ENCODE measurements around the gene OPRL1. TPM values are rescaled to one million over a fixed set of nuclear protein-coding genes. Genes with fewer than 3 reads are reported as not detected.
"Not testable (repeated sequence)": the region's sequence is repeated elsewhere in the genome, so short reads cannot be mapped to it uniquely, and the experiment has no call there.

OPRL1 gene
- total RNA-seq, 1 experiment from 2014 or later = 0.59 TPM

DNA sequence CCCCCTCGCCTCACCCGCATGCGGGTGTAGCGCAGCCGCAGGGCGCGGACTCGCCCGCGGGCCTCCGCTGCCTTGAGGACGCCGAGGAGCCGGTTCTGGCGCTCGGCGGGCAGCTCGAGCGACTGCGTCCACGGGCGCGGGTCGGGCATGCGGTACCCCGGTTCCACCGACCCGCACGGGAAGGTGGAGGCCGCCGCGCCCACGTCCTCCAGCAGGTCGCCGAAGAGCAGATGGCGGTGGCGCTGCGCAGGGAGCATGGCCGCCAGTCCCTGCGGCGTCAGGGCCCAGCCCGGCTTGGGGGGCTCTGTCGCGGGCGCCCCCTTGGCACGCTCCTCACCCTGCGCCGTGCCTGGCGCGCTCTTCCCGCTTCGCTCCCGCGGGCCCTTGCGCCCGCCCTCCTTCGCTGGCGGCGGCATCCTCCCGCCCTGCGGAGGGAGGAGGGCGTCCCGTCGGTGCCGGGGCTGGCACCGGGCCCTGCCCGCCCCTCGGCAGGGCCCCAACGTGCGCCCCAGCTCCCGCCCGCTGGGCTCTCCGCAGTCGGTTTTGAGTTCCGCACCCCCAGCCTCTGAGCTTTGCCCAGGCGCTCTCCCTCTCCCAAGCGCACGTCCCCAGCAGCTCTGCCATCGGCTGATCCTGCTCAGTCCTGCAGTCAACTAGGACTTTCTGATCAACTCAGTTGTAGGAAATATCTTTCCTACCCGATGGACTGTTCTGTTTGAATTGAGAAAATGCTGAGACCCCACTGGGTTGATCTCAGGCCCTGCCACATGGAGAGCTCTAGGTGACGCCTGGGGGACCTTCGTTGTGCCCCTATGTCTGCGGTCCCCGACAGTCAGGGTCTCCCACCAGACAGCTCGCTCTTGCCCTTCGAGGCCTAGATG lies 4.2 kb downstream of the OPRL1 start, which contains the start of gene LKAAEAR1:
TSS of gene LKAAEAR1 (minus strand) at position 595 of the 881 bp plus-strand sequence. CDS start at position 416, 179 bp downstream.
- no peak within 1 kb of the TSS for H3K27ac Mint-ChIP-seq (ENCODE audit: unreplicated experiment)
- peaks cover 4% of the 10 kb centered on the region for H3K27me3 ChIP-seq (replicated peaks; ENCODE audit: control insufficient read depth, insufficient read depth, low read length)

DNA sequence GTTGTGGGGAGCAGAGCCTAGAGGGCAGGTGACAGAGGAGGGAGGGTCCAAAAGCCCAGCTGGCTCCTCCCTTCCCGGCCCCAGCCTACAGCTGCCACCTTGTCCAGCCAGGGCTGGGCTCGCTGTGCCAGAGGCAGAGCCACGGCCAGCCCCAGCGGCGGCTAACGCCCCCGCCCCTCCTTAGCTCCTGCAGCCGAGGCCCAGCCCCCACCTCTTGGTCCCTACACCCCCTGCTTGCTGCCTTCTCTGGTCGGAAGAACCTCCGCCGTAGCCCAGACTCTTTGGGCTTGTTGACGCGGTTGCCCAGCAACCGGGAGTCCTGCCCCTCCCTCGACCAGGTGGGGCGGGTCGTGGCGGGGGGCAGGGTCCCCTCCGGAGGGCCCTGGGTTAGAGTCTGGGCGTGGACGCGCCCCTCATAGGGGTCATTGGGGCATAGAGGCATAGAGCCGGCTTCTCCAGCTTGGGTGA lies 4.8 kb downstream of the OPRL1 start:
- H3K9me3 ChIP-seq = no peaks in the 10 kb centered on the region
- H3K36me3 ChIP-seq (ENCODE audit: control insufficient read depth, insufficient read depth, low read length) = no peaks in the 10 kb centered on the region
- Mint-ChIP-seq H3K27me3 (ENCODE audit: insufficient read depth, unreplicated experiment) (peaks cover 29% of the 10 kb centered on the region), H3K9me3 (ENCODE audit: unreplicated experiment) (no peaks in the 10 kb centered on the region), H3K36me3 (ENCODE audit: insufficient read depth, unreplicated experiment) (peaks cover 12% of the 10 kb centered on the region), H3K4me3 (ENCODE audit: unreplicated experiment) (peak overlapping the region; percentile 85), H3K4me1 (ENCODE audit: low read depth, unreplicated experiment) (peaks cover 16% of the 10 kb centered on the region), H3K27ac (ENCODE audit: unreplicated experiment) (no peak overlapping the region)
- CTCF ChIA-PET = interaction anchor here (0.5 to 3.8 kb wide), 5 partner anchors 14 to 570 kb away, joined by 3 to 49 read pairs (median 8); partner anchors contain the start of gene TCEA2
- POLR2A ChIA-PET = interaction anchor here (0.8 kb wide), 1 partner anchor 22 kb away, joined by 3 read pairs; the partner anchor contains the start of gene TCEA2
- intact Hi-C loops (cut with micrococcal nuclease; ENCODE audit: unreplicated experiment) = no loop called here
- H3K27me3 ChIP-seq (replicated peaks; ENCODE audit: control insufficient read depth, insufficient read depth, low read length) = peaks cover 4% of the 10 kb centered on the region
- peaks cover 25% of the 10 kb centered on the region for H3K4me1 ChIP-seq
- TF ChIP-seq, protein P1, sequence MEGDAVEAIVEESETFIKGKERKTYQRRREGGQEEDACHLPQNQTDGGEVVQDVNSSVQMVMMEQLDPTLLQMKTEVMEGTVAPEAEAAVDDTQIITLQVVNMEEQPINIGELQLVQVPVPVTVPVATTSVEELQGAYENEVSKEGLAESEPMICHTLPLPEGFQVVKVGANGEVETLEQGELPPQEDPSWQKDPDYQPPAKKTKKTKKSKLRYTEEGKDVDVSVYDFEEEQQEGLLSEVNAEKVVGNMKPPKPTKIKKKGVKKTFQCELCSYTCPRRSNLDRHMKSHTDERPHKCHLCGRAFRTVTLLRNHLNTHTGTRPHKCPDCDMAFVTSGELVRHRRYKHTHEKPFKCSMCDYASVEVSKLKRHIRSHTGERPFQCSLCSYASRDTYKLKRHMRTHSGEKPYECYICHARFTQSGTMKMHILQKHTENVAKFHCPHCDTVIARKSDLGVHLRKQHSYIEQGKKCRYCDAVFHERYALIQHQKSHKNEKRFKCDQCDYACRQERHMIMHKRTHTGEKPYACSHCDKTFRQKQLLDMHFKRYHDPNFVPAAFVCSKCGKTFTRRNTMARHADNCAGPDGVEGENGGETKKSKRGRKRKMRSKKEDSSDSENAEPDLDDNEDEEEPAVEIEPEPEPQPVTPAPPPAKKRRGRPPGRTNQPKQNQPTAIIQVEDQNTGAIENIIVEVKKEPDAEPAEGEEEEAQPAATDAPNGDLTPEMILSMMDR (IDR thresholded peaks at IDR 0.05; ENCODE audit: insufficient read depth in 1 of 2, low read depth in 1 of 2, low read length in 1 of 2, severe bottlenecking in 1 of 2, unreplicated experiment in 1 of 2) = no peak
- no peak for DNase-seq
- BruUV-seq (replicated peaks) = no TSS peak
- H3K4me3 ChIP-seq (ENCODE audit: low read depth, low read length) = no peak overlapping the region

More for the DNA sequence above, 4.2 kb downstream of the OPRL1 start, which contains the start of gene LKAAEAR1:
- no peaks in the 10 kb centered on the region for H3K36me3 ChIP-seq (ENCODE audit: control insufficient read depth, insufficient read depth, low read length)
- ChIA-PET POLR2A (interaction anchor here (0.8 kb wide), 1 partner anchor 21 kb away, joined by 3 read pairs; the partner anchor contains the start of gene TCEA2), CTCF (interaction anchor here (0.6 to 3.8 kb wide), 25 partner anchors 9 to 587 kb away, joined by 3 to 49 read pairs (median 4); partner anchors contain the start of genes PCMTD2, PRPF6, SAMD10 and TCEA2)
- H3K9me3 ChIP-seq = no peaks in the 10 kb centered on the region
- intact Hi-C loops (cut with micrococcal nuclease; ENCODE audit: unreplicated experiment) = loop anchor here (1.0 kb wide), 1 partner anchor 36 kb away; no protein-coding TSS in a partner anchor
- H3K4me3 Mint-ChIP-seq (ENCODE audit: unreplicated experiment) = peak within 1 kb of the TSS; percentile 85
- peaks cover 24% of the 10 kb centered on the region for H3K27me3 Mint-ChIP-seq (ENCODE audit: insufficient read depth, unreplicated experiment)
- H3K4me1 Mint-ChIP-seq (ENCODE audit: low read depth, unreplicated experiment) = peaks cover 18% of the 10 kb centered on the region
- H3K36me3 Mint-ChIP-seq (ENCODE audit: insufficient read depth, unreplicated experiment) = peaks cover 12% of the 10 kb centered on the region
- H3K4me3 ChIP-seq (ENCODE audit: low read depth, low read length) = peak within 1 kb of the TSS; percentile 63
- TF ChIP-seq, protein P1 (IDR thresholded peaks at IDR 0.05; ENCODE audit: insufficient read depth in 1 of 2, low read depth in 1 of 2, low read length in 1 of 2, severe bottlenecking in 1 of 2, unreplicated experiment in 1 of 2) = no peak
- H3K4me1 ChIP-seq = peaks cover 25% of the 10 kb centered on the region
- H3K9me3 Mint-ChIP-seq (ENCODE audit: unreplicated experiment) = no peaks in the 10 kb centered on the region
- BruUV-seq (replicated peaks) = no TSS peak
- no peak for DNase-seq

DNA sequence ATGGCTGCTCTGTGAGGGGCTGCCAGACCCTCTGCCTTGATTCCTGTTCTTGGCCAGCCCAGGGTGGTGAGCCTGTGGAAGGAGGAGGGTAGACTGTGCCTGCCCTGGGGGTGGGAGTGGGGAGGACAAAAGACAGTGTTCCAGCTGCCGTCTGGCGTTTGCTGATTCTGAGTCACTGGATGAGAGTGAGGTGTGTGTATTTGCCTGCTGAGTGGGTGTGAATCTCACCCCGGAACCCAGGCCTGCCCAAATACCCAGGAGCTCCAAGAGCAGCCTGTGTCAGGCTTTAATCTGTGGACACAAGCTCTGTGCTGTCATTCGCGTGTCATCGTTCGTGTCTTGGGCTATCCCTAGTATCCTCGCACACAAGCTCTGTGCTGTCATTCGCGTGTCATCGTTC lies 6.9 kb downstream of the OPRL1 start:
- ChIA-PET POLR2A (no interaction called here), CTCF (no interaction called here)
- Histone ChIP-seq H3K4me1 (peaks cover 17% of the 10 kb centered on the region), H3K9me3 (no peaks in the 10 kb centered on the region), H3K4me3 (ENCODE audit: low read depth, low read length) (no peak overlapping the region), H3K36me3 (ENCODE audit: control insufficient read depth, insufficient read depth, low read length) (no peaks in the 10 kb centered on the region), H3K27me3 (replicated peaks; ENCODE audit: control insufficient read depth, insufficient read depth, low read length) (peaks cover 4% of the 10 kb centered on the region)
- H3K36me3 Mint-ChIP-seq (ENCODE audit: insufficient read depth, unreplicated experiment) = peaks cover 12% of the 10 kb centered on the region
- no peak overlapping the region for H3K27ac Mint-ChIP-seq (ENCODE audit: unreplicated experiment)
- intact Hi-C loops (cut with micrococcal nuclease; ENCODE audit: unreplicated experiment) = no loop called here
- no peaks in the 10 kb centered on the region for H3K9me3 Mint-ChIP-seq (ENCODE audit: unreplicated experiment)
- no TSS peak for BruUV-seq (replicated peaks)
- H3K4me3 Mint-ChIP-seq (ENCODE audit: unreplicated experiment) = no peak overlapping the region
- DNase-seq = no peak
- TF ChIP-seq, protein P1 (IDR thresholded peaks at IDR 0.05; ENCODE audit: insufficient read depth in 1 of 2, low read depth in 1 of 2, low read length in 1 of 2, severe bottlenecking in 1 of 2, unreplicated experiment in 1 of 2) = no peak
- H3K4me1 Mint-ChIP-seq (ENCODE audit: low read depth, unreplicated experiment) = peaks cover 7% of the 10 kb centered on the region
- H3K27me3 Mint-ChIP-seq (ENCODE audit: insufficient read depth, unreplicated experiment) = peaks cover 33% of the 10 kb centered on the region

DNA sequence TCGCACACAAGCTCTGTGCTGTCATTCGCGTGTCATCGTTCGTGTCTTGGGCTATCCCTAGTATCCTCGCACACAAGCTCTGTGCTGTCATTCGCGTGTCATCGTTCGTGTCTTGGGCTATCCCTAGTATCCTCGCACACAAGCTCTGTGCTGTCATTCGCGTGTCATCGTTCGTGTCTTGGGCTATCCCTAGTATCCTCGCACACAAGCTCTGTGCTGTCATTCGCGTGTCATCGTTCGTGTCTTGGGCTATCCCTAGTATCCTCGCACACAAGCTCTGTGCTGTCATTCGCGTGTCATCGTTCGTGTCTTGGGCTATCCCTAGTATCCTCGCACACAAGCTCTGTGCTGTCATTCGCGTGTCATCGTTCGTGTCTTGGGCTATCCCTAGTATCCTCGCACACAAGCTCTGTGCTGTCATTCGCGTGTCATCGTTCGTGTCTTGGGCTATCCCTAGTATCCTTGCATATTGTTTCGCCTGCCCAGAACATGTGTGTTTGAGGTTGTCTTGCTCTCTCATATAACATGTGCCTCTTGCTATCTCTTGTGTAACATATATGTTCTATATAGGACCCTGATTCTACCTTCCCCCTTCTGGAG lies 7.4 kb downstream of the OPRL1 start:
- DNase-seq; H3K4me3 Mint-ChIP-seq (ENCODE audit: unreplicated experiment); H3K4me3 ChIP-seq (ENCODE audit: low read depth, low read length); CTCF ChIA-PET; H3K36me3 ChIP-seq (ENCODE audit: control insufficient read depth, insufficient read depth, low read length); H3K27me3 ChIP-seq (replicated peaks; ENCODE audit: control insufficient read depth, insufficient read depth, low read length); H3K27ac Mint-ChIP-seq (ENCODE audit: unreplicated experiment); POLR2A ChIA-PET; intact Hi-C loops (cut with micrococcal nuclease; ENCODE audit: unreplicated experiment); BruUV-seq (replicated peaks); H3K4me1 Mint-ChIP-seq (ENCODE audit: low read depth, unreplicated experiment); H3K9me3 Mint-ChIP-seq (ENCODE audit: unreplicated experiment); H3K9me3 ChIP-seq: not testable (repeated sequence)
- Mint-ChIP-seq H3K36me3 (ENCODE audit: insufficient read depth, unreplicated experiment) (peaks cover 12% of the 10 kb centered on the region), H3K27me3 (ENCODE audit: insufficient read depth, unreplicated experiment) (peaks cover 36% of the 10 kb centered on the region)
- H3K4me1 ChIP-seq = peaks cover 22% of the 10 kb centered on the region

Measured in Caco-2 (cell line).